ENCODE measurements around the gene ULBP1.
"Not testable (repeated sequence)": the region's sequence is repeated elsewhere in the genome, so short reads cannot be mapped to it uniquely, and the experiment has no call there.

GRCh38 chr6:149919126-149919833 is 44.5 kb upstream of the ULBP1 start:
- TF ChIP-seq CTCF (IDR thresholded peaks at IDR 0.05 in 4 of 5, conservative IDR thresholded peaks at IDR 0.05 in 1 of 5); POLR2A (IDR thresholded peaks at IDR 0.05): not testable (repeated sequence)

Data from gastrocnemius medialis (tissue), 4 donors.